Nephron (organoid): ENCODE results near the gene MALAT1.

Experiments used
- H3K27ac Mint-ChIP-seq, 3 experiments: 2 replicates each; pipeline ENCODE4 v1.8.0; 2020; ENCODE audit warnings: mixed read lengths in 3 of 3, mild to moderate bottlenecking in 2 of 3, moderate library complexity in 1 of 3
- H3K27me3 Mint-ChIP-seq: 2 replicates; pipeline ENCODE4 v1.8.0; 2021; ENCODE audit warnings: low read depth, mild to moderate bottlenecking, moderate library complexity, mixed read lengths
- H3K36me3 Mint-ChIP-seq: 2 replicates; pipeline ENCODE4 v1.8.0; 2020; ENCODE audit warnings: low read depth, mixed read lengths
- H3K4me1 Mint-ChIP-seq: 2 replicates; pipeline ENCODE4 v1.8.0; 2020; ENCODE audit warnings: mixed read lengths
- H3K4me3 Mint-ChIP-seq, 3 experiments: 2 replicates each; pipeline ENCODE4 v1.8.0; 2020; ENCODE audit warnings: mild to moderate bottlenecking in 3 of 3, mixed read lengths in 3 of 3, moderate library complexity in 2 of 3
- H3K9me3 Mint-ChIP-seq: 2 replicates; pipeline ENCODE4 v1.8.0; 2020; ENCODE audit warnings: mixed read lengths
- CTCF ChIP-seq, 3 experiments: fragments of 200-600 bp; sonication (generic); IDR thresholded peaks; one replicate each; pipeline ENCODE4 v1.5.0; 2021; ENCODE audit warnings: antibody characterized with exemption in 3 of 3; ENCODE audit not compliant: unreplicated experiment in 3 of 3

Gene MALAT1

GRCh38 chr11:65554057-65554818 is 55.4 kb downstream of the MALAT1 start:
- peaks cover 26% of the 10 kb centered on the region for H3K36me3 Mint-ChIP-seq
- peaks cover 46% of the 10 kb centered on the region for H3K4me1 Mint-ChIP-seq
- peak overlapping the region in 1 of 3 experiments; percentile 49 for H3K27ac Mint-ChIP-seq
- peak overlapping the region in 2 of 3 experiments; percentile 49 to 79 for H3K4me3 Mint-ChIP-seq
- H3K9me3 Mint-ChIP-seq: no peaks in the 10 kb centered on the region
- TF ChIP-seq CTCF (IDR thresholded peaks at IDR 0.05; ENCODE audit: unreplicated experiment in 3 of 3): no peak
- peaks cover 17% of the 10 kb centered on the region for H3K27me3 Mint-ChIP-seq

GRCh38 chr11:65554842-65555430 is 56.1 kb downstream of the MALAT1 start:
- H3K9me3 Mint-ChIP-seq: no peaks in the 10 kb centered on the region
- H3K27me3 Mint-ChIP-seq: peaks cover 16% of the 10 kb centered on the region
- peak overlapping the region; percentile 49 to 79 (median 61) for H3K4me3 Mint-ChIP-seq
- H3K4me1 Mint-ChIP-seq: peaks cover 53% of the 10 kb centered on the region
- peak overlapping the region; percentile 20 to 49 (median 46) for H3K27ac Mint-ChIP-seq
- H3K36me3 Mint-ChIP-seq: peaks cover 20% of the 10 kb centered on the region
- no peak for TF ChIP-seq CTCF (IDR thresholded peaks at IDR 0.05; ENCODE audit: unreplicated experiment in 3 of 3)

- Mint-ChIP-seq H3K4me3 (peak overlapping the region; percentile 90 to 96 (median 90)), H3K9me3 (no peaks in the 10 kb centered on the region), H3K27me3 (peaks cover 14% of the 10 kb centered on the region), H3K27ac (peak overlapping the region; percentile 92 to 99 (median 99)), H3K36me3 (peaks cover 16% of the 10 kb centered on the region), H3K4me1 (peaks cover 62% of the 10 kb centered on the region)
- TF ChIP-seq CTCF (IDR thresholded peaks at IDR 0.05; ENCODE audit: unreplicated experiment in 3 of 3): no peak
Measured at GRCh38 chr11:65555693-65556231, 56.9 kb downstream of the MALAT1 start.
